GM18508 (cell line): ENCODE data around the gene ERAP2.
"Not testable (repeated sequence)": the region's sequence is repeated elsewhere in the genome, so short reads cannot be mapped to it uniquely, and the experiment has no call there.

ENCODE experiments used
- ATAC-seq: cut with Tn5 transposase; IDR thresholded peaks from one replicate; pipeline ENCODE4 v1.9.1; 2021; ENCODE audit warnings: moderate number of reproducible peaks; ENCODE audit not compliant: insufficient read depth, unreplicated experiment

The ERAP2 gene

DNA sequence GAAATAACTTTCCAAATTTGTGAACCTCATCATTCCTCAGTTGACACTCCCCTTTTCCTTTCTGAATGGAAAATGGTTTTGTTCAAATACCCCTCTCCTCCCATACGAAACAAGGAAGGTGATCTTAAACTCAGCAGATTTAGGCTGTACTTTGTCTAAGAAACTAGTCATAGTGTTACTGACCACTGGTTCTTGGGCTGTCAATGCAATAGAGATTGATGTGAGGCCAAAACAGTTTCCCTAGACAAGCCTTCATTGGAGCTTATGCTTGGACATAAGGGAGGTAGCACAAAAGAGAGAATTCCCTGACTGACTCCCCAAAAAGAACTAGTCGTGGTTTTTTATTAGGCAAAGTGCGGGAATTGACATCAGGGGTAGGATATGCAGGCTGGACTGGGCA lies 54.3 kb downstream of the ERAP2 start:
- no peak for ATAC-seq

DNA sequence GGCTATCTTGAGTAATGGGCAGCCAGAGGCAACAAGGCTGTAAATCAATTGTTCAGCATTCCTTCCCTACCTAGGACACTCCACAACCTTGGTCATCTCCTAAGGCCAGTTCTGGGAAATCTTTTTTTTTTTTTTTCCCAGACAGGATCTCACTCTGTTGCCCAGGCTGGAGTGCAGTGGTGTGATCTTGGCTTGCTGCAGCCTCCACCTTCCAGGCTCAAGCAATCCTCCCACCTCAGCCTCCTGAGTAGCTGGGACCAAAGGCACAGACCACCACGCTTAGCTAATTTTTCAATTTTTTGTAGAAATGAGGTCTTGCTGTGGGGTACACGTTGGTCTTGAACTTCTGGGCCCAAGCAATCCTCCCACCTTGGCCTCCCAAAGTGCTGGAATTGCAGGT lies 54.7 kb downstream of the ERAP2 start:
- not testable (repeated sequence) for ATAC-seq

DNA sequence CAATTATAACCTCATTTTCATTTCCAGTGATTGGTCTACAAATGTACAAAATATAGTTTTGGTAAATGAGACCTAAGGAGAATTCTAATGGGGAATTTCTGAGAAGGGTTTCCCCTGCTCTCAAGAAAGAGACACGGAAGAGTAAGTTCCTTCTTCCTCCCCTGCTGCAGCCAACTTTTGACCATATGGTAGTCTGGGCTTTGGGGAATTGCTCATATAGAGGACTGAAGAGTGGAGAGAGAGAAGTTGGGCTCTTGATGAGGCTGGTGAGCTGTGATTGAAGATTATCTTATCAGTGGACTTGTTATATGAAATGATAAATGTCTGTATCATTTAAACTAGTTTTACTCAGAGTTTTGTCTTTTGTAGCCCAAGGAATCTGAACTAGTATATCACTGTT lies 55.3 kb downstream of the ERAP2 start:
- no peak for ATAC-seq

DNA sequence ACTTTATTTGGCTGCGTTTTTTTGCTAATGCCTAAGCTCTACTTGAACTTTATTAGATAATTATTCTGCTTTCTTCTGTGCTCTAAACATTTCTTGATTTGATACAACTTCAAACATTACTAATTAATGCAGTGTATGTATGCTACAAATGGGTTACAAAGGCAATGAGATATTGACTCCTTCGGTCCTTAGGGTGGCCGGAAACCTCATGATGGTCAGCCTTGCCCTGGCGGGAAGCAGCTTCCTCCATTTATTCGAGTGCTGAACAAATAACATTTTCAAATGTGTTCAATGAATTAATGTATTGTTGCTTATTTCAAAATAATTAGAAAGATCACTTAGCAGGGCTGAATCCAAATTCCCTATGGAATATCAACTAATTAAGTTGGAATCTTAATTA lies 55.7 kb downstream of the ERAP2 start:
- no peak for ATAC-seq

DNA sequence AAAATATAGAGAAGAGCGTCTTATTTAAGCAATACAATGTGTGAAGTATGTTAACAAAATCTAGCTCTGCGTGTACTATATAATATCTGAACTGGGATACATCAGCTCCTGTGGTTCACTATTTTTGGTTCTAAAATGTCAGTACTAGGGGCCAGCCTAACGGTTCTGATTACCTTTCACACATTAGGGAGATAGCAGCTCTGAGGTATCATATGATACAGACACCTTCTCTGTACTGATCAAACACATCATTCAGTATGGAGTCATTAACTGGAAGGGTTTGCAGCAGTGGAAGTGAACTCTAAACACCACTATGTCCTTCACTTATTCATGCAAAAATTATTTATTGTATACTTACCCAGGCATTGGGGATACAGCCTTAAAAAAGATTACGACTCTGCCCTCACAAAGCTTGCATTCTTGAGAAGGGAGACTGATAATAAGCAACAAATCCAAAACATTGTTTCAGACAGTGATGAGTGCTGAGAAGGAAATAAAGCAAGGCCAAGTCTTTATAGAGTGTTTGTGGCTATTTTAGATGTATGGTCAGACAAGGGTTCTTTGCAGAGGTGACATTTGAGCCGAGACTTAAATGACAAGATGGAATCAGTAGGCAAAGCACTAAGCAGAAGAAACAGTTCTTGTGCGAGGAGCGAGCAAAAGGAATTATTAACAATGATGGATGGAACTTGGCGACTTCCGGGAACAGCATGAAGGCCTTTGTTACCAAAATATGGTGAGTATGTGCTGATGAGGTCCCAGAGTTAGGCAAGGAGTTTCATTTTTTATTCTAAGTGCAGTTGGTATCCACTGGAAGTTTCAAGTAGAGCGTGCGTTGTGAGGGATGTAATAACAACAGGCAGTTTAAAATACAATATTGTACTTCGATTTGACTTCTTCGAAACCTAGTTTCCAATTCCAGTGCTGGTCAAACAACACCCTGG lies 57.7 kb downstream of the ERAP2 start:
- ATAC-seq = no peak

DNA sequence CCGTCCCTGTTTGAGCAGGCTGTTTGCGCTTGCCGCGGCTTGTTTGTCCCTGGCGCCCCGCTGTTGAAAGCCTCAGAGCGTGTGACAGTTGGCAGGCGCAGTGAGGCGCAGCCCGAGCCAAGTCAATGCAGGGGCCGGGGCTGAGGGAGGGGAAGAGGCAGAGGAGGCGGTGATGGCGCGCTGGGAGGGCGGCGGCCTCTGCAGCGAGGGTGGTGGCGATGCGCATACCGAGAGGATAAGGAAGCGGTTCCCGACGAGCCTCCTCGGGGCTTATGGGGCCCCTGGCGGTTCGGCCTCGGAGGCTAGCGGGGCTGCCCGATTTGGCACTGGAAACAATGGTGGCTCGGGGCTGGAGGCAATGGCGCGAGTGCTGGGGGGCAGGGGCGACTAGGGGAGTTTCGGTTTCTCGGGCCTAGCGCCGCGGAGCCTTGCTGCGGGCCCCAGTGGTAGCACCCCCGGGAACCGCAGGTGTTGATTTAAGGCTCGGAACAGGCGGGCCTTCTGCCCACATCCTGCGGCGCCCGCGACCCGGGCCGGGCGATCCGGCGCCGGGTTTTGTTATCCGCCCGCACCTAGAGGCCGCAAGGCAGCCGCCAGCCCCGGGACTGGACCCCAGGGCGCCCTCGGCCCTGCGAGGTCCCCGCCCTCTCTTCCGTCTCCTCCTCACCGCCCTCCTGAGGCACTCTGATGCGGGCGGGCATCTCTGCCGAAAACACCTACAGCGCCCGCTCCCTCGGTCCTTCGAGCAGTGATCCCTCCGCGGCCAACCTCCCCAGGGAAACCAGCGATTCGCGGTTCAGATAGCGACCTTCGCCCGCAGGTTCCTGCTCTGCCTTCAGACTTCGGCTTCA lies 58.6 kb downstream of the ERAP2 start:
- ATAC-seq = peak; percentile 39

DNA sequence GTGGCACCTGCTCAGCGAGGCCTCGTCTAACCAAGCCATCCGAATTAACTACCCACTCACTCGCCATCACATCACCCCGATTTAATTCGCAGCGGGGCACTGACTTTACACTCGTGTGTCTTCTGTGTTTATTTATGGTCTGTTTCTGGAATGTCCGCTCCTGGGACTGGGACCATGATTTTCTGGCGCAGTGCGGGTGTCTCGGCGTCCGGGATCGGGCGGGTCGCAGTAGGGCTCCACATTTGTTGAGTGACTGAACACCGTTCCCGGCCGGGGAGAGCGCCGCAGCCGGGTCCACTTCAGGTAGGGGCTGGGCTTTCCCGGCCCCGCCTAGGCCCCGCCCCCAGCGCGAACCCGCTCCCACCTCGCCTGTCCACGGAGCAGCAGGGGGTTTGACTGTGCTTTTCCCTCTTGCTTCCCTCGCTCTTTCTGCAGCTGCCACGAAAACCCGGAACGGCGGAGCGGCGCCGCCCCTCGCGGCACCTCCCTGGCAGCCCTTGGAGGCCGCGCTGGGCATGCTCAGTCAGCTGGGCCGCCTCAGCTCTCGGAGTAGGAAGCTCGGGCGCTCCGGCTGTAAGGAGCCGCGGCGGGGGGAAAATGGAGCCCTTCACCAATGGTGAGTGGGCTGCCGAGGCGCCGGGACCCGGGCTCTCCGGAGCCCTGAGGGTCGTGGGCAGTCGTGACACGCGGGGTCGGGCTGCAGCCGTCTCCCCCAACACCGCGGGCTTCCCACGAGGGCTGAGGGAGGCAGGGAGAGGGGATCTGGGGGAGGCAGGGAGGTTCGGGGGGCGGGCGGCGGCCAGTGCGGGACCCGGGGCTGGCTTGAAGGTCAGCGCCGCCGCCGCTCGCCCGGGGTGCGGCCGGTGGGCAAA lies 59.5 kb downstream of the ERAP2 start, which contains the start of gene LNPEP:
Gene LNPEP (plus strand): TSS at position 522 of the 872 bp plus-strand sequence. CDS start 76 bp downstream, at position 598.
- ATAC-seq = peak; percentile 30

DNA sequence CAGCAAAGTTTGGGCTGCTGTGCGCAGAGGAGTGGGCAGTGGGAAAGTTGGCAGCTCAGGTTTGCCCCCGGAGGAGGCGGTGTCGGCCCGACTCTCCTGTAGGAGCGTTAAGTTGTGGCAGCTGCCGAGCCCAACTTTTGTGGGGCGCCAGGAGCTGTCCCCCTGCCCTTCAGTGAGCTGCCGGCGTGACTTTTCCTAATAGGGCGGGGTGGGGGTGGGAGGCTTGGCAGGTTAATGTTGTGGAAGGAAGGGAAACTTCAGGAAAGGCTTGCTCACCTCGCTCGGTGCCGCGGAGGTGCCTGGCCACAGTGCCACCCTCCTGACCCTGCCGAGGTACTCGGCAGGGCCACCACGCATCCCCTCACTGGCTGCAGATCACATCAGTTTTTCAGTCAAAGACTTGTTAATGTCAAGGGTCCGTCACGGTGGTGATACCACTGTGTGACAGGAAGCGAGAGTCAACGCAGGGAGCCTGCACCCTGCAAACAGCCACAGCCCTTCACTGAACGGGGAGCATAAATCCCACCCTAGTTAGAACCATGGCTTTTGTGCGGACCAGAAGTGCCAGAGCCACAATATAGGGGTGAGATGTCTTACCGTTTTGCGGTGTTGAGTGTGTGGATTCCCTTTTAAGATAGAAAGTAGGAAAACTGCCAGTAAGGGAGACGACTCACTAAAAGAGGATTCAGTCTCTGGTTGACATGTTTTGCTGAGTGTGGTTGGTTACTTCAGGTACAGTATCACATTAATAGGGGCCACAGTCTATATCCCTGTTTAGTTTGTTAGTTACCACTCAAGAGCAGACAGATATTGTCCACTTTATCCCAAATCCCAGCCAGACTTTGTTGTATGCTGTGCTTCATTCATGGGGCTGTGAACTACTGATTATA lies 60.4 kb downstream of the ERAP2 start:
- ATAC-seq = no peak

DNA sequence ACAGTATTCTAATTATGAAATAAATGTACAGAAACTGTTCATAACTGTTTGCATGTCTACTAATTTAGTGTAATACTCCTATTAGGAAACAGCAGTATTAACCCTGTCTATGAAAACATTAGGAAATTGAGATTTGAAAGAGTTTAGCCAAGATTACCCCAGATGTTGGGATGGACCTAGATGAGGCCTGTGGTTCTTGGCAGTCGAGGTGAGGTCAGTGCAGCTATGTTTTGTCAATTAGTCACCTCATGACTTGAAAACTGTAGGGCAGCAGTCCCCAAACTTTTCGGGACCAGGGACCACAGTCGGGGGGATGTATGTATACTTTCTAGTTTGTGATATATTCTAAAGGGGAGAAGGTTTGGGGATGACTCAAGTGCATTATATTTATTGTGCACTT lies 64.3 kb downstream of the ERAP2 start:
- no peak for ATAC-seq

DNA sequence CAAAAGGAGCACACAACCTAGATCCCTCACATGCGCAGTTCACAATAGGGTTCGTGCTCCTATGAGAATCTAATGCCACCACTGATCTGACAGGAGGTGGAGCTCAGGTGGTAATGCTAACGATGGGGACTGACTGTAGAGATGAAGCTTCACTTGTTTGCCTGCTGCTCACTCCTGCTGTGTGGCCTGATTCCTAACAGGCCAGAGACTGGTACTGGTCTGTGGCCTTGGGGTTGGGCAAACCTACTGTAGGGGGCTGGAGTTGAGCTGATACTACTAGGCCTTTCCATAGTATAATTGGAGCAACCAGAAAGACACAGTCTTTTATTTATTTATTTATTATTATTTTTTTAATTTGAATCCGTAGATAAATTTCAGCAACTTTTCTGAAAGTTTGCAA lies 64.8 kb downstream of the ERAP2 start:
- no peak for ATAC-seq

DNA sequence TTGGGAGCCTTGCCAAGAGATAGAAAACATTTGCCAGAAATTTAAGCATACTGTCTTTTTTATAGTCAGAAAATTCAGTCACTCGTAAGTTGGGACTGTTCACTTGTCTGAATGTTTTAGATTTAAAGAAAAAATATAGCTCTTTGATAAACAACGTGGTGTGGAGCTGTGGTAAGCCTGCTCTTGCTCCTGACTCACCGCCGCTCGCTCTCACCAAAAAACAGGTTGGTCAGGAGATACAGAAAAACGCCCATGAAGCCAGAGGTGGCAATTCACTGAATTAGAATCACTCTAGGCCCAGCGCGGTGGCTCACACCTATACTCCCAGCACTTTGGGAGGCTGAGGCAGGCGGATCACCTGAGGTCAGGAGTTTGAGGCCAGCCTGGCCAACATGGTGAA lies 65.8 kb downstream of the ERAP2 start:
- ATAC-seq = no peak

DNA sequence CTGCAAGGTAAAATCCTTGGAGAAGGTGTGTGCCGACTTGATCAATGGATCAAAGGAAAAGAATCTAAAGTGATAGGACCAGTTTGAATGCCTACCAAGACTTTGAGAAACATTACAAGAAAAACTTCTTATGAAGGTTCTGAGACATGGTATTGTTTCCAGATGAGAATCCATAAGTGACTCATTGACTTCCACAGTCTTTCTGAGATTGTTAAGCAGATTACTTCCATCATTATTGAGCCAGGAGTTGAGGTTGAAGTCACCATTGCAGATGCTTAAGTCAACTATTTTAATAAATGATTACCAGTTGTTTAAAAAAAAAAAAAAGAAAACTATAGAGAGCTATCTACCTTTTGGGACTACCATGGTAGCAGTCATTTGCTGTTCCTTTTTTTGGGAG lies 66.6 kb downstream of the ERAP2 start:
- no peak for ATAC-seq

DNA sequence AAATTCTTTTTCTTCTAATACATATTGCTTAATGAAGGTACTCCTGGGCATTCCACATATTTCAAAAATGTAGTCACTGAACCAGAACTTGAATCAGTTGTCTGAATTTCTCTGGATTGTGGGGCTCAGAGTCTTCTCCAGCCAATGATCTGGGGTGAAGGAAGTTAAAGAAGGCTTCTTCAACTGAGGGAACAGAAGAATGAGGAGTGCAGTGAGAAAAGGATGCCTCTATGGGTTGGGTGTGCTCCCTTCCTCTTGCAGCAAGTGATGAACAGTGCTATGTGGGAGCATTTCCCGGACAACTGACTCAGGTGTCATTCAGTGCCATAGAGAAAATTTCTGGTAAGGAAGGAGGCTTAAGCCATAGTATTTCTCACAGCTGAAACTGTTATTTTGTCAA lies 67.5 kb downstream of the ERAP2 start:
- no peak for ATAC-seq

DNA sequence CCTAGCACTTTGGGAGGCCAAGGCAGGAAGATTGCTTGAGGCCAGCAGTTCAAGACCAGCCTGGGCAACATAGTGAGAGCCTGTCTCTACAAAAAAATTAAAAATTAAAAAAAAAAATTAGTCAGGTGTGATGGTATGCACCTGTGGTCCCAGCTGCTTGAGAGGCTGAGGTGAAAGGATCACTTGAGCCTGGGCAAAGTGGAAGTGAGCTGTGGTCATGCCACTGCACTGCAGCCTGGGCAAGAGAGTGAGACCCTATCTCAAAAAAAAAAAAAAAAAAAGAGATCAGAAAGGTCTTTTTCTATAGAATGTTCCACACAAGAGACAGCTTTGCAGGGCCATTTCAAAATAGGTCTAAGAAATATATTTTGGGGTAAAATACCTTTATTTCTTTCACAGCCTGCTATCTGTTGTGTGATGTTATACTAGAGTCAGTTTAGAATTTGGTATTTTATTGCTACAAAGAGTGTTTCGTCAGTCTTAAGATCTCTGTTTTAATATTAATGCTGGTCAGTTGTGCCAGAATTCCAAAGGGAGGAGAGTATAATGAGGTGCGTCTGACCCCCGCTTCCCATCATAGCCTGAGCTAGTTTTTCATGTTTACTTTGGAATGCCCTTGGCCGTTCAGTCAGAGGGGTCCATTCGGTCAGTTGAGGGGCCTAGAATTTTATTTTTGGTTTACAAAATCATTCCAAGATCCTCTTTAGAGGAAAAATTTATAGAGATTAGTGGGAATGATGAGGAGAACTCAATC lies 69.0 kb downstream of the ERAP2 start:
- ATAC-seq = no peak

DNA sequence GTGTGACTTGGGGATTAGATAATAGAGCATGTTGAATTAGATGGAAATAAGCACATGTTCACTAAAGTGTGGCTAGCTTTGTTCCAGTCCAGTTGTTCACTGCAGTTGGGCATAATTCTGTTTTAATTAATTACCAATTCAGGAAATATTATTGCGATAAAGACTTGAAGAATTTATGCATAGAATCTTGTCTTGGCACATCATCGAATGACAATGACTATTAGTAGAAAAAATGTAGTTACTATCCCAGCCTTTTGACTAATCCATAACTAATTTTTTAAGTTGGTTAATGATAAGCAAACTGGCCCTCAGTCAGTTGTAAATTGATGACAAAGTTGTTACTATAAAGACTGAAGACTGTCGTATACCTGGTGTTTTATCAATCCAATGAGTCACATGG lies 70.1 kb downstream of the ERAP2 start:
- ATAC-seq = no peak

DNA sequence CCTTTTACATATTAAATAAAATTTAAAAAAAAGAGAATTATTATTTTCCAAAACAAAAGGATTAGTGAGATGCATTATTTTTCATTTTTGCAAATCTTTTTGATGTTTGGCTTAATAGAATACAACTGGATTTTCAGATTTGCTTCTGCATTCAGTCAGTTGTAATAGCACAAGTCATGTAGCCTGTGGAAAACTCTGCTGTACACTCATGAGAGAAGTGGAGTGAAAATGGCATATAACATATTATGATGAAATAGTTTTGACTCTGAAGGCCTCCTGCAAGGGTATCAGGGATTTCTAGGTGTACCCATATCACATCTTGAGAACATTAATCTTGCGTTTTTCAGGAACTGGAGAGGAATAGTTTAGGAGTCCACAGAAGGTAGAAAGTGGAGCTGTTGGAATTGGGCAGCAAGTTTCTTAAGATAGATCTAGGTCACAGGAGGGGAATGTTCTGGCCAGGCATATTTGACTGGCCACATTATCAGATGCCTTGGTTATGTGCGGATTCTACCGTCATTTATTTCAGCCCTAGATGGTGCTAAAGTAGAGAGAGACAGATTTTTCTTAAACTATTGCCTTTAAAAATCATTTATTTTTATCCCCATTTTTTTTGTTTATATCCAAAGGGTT lies 75.9 kb downstream of the ERAP2 start:
- ATAC-seq = no peak

DNA sequence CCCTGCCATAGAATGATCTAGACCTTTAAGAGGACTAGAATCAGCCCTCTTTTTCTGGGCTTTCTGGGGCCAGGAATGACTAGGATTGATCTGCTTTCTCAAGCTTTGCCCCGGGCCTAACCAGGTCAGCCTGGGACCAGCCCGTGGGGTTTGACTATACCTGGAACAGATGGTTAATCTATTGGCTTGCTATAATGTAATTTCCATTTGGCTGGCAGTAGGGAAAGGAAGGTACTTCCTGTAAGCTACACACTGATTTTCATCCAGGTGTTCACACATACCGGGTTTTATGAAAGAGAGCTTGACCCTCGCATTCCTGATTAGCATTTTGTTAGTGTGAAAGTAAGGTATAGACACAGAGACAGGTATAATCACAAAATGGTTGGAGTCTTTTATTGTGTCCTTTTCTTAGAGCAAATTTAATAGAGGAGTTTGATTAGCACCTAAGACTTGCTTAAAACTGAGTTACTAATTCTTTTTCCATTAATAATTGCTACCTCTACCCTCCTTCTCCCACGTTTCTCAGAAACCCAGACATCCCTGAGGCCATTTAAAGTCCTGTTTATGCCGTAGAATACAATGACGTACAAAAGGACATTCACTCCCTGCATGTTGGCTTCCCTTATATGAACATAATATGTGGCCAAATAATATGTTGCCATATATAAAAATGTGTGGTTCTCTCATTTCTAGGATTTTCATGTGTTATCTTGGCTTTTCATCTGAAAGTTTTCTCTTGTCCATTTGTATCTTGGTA lies 76.9 kb downstream of the ERAP2 start:
- ATAC-seq = no peak
